Measurements from ENCODE around the gene CCBE1. TPM values are rescaled to one million over a fixed set of nuclear protein-coding genes. Genes with fewer than 3 reads are reported as not detected.

CCBE1 gene
- total RNA-seq, 2 donors from 2014 or later = 1.00 to 2.9 TPM

DNA sequence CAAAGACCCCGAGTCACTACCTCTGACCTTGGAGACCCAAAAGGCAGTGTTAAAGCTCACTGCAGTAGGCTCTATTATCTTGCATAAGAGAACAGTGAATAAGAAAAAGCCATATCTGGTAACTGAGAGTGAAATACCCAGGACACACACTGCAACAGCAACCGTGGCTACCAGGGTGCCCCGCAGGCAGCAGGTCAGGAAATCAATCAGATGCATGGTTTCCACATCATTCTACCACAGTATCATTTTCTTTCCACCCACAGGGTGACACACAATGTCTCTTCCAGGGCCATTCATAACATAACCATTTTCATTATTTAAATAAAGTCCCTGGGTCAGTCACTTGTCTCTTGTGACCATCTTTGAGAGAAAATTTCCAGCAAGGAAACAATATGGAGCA, 131.3 kb downstream of the CCBE1 start:
- Histone ChIP-seq H3K27ac (ENCODE audit: low read depth, low read length) (no peak overlapping the region), H3K9ac (ENCODE audit: extremely low read depth, low read length, poor library complexity, severe bottlenecking) (no peak overlapping the region), H3K4me1 (ENCODE audit: control insufficient read depth, insufficient read depth, low read length) (no peaks in the 10 kb centered on the region), H3K27me3 (ENCODE audit: control insufficient read depth, insufficient read depth, low read length, poor library complexity, severe bottlenecking) (no peaks in the 10 kb centered on the region), H3K36me3 (ENCODE audit: control insufficient read depth, insufficient read depth, low read length) (no peaks in the 10 kb centered on the region), H3K4me3 (ENCODE audit: low read length) (no peak overlapping the region), H3K9me3 (ENCODE audit: control insufficient read depth, low read length) (no peaks in the 10 kb centered on the region)
- no peaks in the 10 kb centered on the region for H3K36me3 Mint-ChIP-seq (ENCODE audit: low read depth)
- H3K27me3 Mint-ChIP-seq (ENCODE audit: insufficient read depth) = no peaks in the 10 kb centered on the region
- H3K9me3 Mint-ChIP-seq = no peaks in the 10 kb centered on the region
- TF ChIP-seq CTCF (conservative IDR thresholded peaks at IDR 0.05) = no peak
- H3K4me1 Mint-ChIP-seq = no peaks in the 10 kb centered on the region
- WGBS, 2 experiments (ENCODE audit: insufficient coverage in 1 of 2, insufficient read length in 1 of 2) = 82 to 85% methylated on average over 2 to 3 of the region's 3 CpGs
- H3K27ac Mint-ChIP-seq = no peak overlapping the region
- no peak overlapping the region for H3K4me3 Mint-ChIP-seq
- no peak for DNase-seq

DNA sequence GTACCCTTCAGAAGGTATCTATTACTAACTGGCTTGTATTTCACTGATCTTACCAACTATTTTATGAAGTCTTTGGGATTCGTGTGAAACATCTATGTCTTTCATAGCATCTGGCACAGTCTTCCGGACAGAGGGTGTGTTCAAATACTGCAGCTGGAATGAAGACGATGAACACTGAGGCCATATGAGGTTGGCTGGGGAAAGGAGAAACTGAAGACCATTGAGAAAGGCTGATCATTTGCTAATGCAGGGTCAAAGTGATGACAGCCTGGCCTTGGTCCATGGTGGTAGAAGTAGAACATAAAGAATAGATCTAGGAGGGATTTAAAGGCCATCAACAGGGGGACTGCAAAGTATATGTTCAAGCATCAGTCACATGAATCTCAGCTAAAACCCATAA, 132.7 kb downstream of the CCBE1 start:
- H3K4me1 ChIP-seq (ENCODE audit: control insufficient read depth, insufficient read depth, low read length) = no peaks in the 10 kb centered on the region
- no peak overlapping the region for H3K4me3 Mint-ChIP-seq
- H3K27ac Mint-ChIP-seq = no peak overlapping the region
- no peak overlapping the region for H3K4me3 ChIP-seq (ENCODE audit: low read length)
- DNase-seq = no peak
- H3K9me3 Mint-ChIP-seq = no peaks in the 10 kb centered on the region
- 94 to 96% methylated on average over 3 of the region's 3 CpGs for WGBS, 2 experiments (ENCODE audit: insufficient coverage in 1 of 2, insufficient read length in 1 of 2)
- H3K27me3 Mint-ChIP-seq (ENCODE audit: insufficient read depth) = no peaks in the 10 kb centered on the region
- H3K27ac ChIP-seq (ENCODE audit: low read depth, low read length) = no peak overlapping the region
- no peaks in the 10 kb centered on the region for H3K9me3 ChIP-seq (ENCODE audit: control insufficient read depth, low read length)
- H3K4me1 Mint-ChIP-seq = no peaks in the 10 kb centered on the region
- no peaks in the 10 kb centered on the region for H3K36me3 ChIP-seq (ENCODE audit: control insufficient read depth, insufficient read depth, low read length)
- H3K36me3 Mint-ChIP-seq (ENCODE audit: low read depth) = no peaks in the 10 kb centered on the region
- no peaks in the 10 kb centered on the region for H3K27me3 ChIP-seq (ENCODE audit: control insufficient read depth, insufficient read depth, low read length, poor library complexity, severe bottlenecking)
- H3K9ac ChIP-seq (ENCODE audit: extremely low read depth, low read length, poor library complexity, severe bottlenecking) = no peak overlapping the region
- TF ChIP-seq CTCF (conservative IDR thresholded peaks at IDR 0.05) = no peak

DNA sequence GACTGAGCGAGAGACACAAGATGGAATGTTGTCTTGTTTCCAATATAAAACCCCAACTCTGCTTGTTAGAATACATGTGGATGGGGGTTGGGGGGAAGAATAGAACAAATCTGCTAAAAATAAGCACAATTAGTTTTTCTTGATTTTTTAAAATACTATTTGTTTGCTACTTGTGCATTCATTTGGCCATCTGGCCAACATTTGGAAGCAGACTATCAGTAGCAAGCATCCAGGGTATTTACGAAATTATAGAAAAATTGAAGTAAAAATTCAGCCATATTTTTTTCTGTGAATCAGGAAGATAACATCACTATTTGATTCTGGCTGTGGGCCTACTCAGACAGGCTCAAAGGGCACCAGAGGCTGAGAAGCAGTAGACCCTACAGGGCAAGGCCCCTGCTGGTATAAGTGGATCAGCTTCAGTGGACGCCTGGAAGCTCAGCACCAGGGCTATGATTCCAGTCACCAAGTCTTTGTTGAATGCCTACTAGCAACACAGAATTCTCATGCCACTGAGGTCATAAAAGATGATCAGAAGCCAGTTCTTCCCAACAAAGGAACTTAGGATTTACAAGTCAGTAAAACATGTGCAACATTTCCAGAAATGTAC, 133.9 kb downstream of the CCBE1 start:
- no peak for TF ChIP-seq CTCF (conservative IDR thresholded peaks at IDR 0.05)
- H3K27ac Mint-ChIP-seq = no peak overlapping the region
- Histone ChIP-seq H3K36me3 (ENCODE audit: control insufficient read depth, insufficient read depth, low read length) (no peaks in the 10 kb centered on the region), H3K9me3 (ENCODE audit: control insufficient read depth, low read length) (no peaks in the 10 kb centered on the region), H3K4me3 (ENCODE audit: low read length) (no peak overlapping the region), H3K4me1 (ENCODE audit: control insufficient read depth, insufficient read depth, low read length) (no peaks in the 10 kb centered on the region), H3K9ac (ENCODE audit: extremely low read depth, low read length, poor library complexity, severe bottlenecking) (no peak overlapping the region), H3K27me3 (ENCODE audit: control insufficient read depth, insufficient read depth, low read length, poor library complexity, severe bottlenecking) (no peaks in the 10 kb centered on the region), H3K27ac (ENCODE audit: low read depth, low read length) (no peak overlapping the region)
- H3K4me3 Mint-ChIP-seq = no peak overlapping the region
- WGBS, 2 experiments (ENCODE audit: insufficient coverage in 1 of 2, insufficient read length in 1 of 2) = 84 to 86% methylated on average over 1 to 3 of the region's 3 CpGs
- H3K4me1 Mint-ChIP-seq = no peaks in the 10 kb centered on the region
- H3K36me3 Mint-ChIP-seq (ENCODE audit: low read depth) = no peaks in the 10 kb centered on the region
- no peak for DNase-seq
- H3K27me3 Mint-ChIP-seq (ENCODE audit: insufficient read depth) = no peaks in the 10 kb centered on the region
- no peaks in the 10 kb centered on the region for H3K9me3 Mint-ChIP-seq

Measured in endodermal cell (in vitro differentiated cells).